SK-N-SH treated with all-trans-retinoic acid at 6 μM for 48 hours (cell line): ENCODE results near the gene UHRF2.

Experiments used
- CSDC2 ChIP-seq: fragments of 250-450 bp; sonication (Bioruptor Pico); IDR thresholded peaks from 2 replicates; pipeline ENCODE4 v1.5.0; 2020; ENCODE audit warnings: mild to moderate bottlenecking, moderate library complexity
- ESRRG ChIP-seq: fragments of 250-450 bp; sonication (Bioruptor Pico); IDR thresholded peaks from 2 replicates; pipeline ENCODE4 v1.6.1; 2021; ENCODE audit warnings: mild to moderate bottlenecking
- OSR1 ChIP-seq: fragments of 250-450 bp; sonication (Bioruptor Pico); IDR thresholded peaks from 2 replicates; pipeline ENCODE4 v1.8.0; 2022; ENCODE audit warnings: moderate library complexity, mild to moderate bottlenecking, inconsistent platforms
- PATZ1 ChIP-seq: fragments of 250-450 bp; sonication (Bioruptor Pico); IDR thresholded peaks from 2 replicates; pipeline ENCODE4 v1.8.0; 2020; ENCODE audit warnings: mild to moderate bottlenecking, moderate library complexity, borderline replicate concordance
- PPARA ChIP-seq: fragments of 250-450 bp; sonication (Bioruptor Pico); IDR thresholded peaks from 2 replicates; pipeline ENCODE4 v1.5.0; 2020; ENCODE audit warnings: mild to moderate bottlenecking, borderline replicate concordance
- RARB ChIP-seq: fragments of 250-450 bp; sonication (Bioruptor Pico); IDR thresholded peaks from 2 replicates; pipeline ENCODE4 v1.8.0; 2021; ENCODE audit warnings: mild to moderate bottlenecking, moderate library complexity
- ZC3H10 ChIP-seq: fragments of 250-450 bp; sonication (Bioruptor Pico); IDR thresholded peaks from 2 replicates; pipeline ENCODE4 v1.5.1; 2021; ENCODE audit warnings: mild to moderate bottlenecking, moderate library complexity
- ZFP3 ChIP-seq: fragments of 250-450 bp; sonication (Bioruptor Pico); IDR thresholded peaks from 2 replicates; pipeline ENCODE4 v1.5.0; 2020; ENCODE audit warnings: mild to moderate bottlenecking, moderate library complexity
- ZNF70 ChIP-seq: fragments of 450-650 bp; formaldehyde crosslinking; IDR thresholded peaks from 2 replicates; pipeline ENCODE4 v1.5.0; 2020; ENCODE audit warnings: mild to moderate bottlenecking, moderate library complexity
- ZNF8 ChIP-seq: fragments of 450-650 bp; formaldehyde crosslinking; IDR thresholded peaks from 2 replicates; pipeline ENCODE4 v1.5.0; 2020; ENCODE audit warnings: mild to moderate bottlenecking, moderate library complexity

DNA sequence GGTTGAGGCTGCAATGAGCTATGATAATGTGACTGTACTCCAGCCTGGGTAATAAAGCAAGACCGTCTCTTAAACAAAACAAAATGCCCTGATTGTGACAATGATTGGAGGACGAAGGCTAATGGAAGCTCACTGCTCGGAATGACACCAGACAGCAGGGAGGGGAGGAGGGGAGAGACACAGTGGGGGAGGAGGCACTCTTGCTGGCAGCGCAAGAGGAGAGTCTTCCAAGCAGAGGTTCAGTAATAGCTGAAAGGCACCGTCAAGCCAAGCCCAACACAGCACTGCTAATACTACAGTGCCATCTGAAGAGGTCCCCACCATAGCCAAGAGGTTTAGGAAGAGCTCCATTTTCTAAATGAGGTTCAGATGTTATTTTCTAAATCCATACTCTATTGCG is 130.2 kb downstream of the UHRF2 start:
- TF ChIP-seq CSDC2 = no peak
- TF ChIP-seq ZNF70 = no peak
- TF ChIP-seq RARB (CRISPR knock-in tag) = no peak
- TF ChIP-seq PATZ1 (CRISPR knock-in tag) = no peak
- no peak for TF ChIP-seq PPARA (CRISPR knock-in tag)
- TF ChIP-seq ZNF8 (CRISPR knock-in tag) = no peak
- no peak for TF ChIP-seq ZC3H10
- TF ChIP-seq ZFP3 (CRISPR knock-in tag) = no peak
- no peak for TF ChIP-seq ESRRG (CRISPR knock-in tag)
- TF ChIP-seq OSR1 = no peak
